Epithelial cell of prostate (primary cell): Measurements from ENCODE around the gene TBC1D22A.

Experiments used
- DNase-seq: peaks from one replicate; pipeline ENCODE4 v3.0.0-alpha.2; 2011; ENCODE audit warnings: low read depth, low spot score
- H3K27ac ChIP-seq: fragments of 450-650 bp; 2 replicates; pipeline ENCODE4 v1.5.1; 2017; ENCODE audit warnings: mild to moderate bottlenecking

Gene TBC1D22A

GRCh38 chr22:47032956-47033647 lies 270.7 kb downstream of the TBC1D22A start:
- no peak overlapping the region for H3K27ac ChIP-seq

GRCh38 chr22:47033648-47034000 lies 271.2 kb downstream of the TBC1D22A start:
- H3K27ac ChIP-seq, result no peak overlapping the region
- DNase-seq, result no peak

More at GRCh38 chr22:47032956-47033647, 270.7 kb downstream of the TBC1D22A start:
- no peak for DNase-seq

- no peak for DNase-seq
- H3K27ac ChIP-seq, result no peak overlapping the region
Observed at GRCh38 chr22:47034076-47034808, 271.8 kb downstream of the TBC1D22A start.

- no peak overlapping the region for H3K27ac ChIP-seq
- DNase-seq, result no peak
Observed at GRCh38 chr22:47034905-47035419, 272.5 kb downstream of the TBC1D22A start.

GRCh38 chr22:47035425-47035881 lies 273.0 kb downstream of the TBC1D22A start:
- DNase-seq, result no peak
- H3K27ac ChIP-seq, result no peak overlapping the region

- H3K27ac ChIP-seq, result no peak overlapping the region
- no peak for DNase-seq
Observed at GRCh38 chr22:47036352-47036751, 273.9 kb downstream of the TBC1D22A start.

- no peak for DNase-seq
- no peak overlapping the region for H3K27ac ChIP-seq
Observed at GRCh38 chr22:47036936-47037485, 274.6 kb downstream of the TBC1D22A start.

- no peak for DNase-seq
- H3K27ac ChIP-seq, result no peak overlapping the region
Observed at GRCh38 chr22:47038206-47038835, 275.9 kb downstream of the TBC1D22A start.

GRCh38 chr22:47039356-47039755 lies 276.9 kb downstream of the TBC1D22A start:
- no peak for DNase-seq
- H3K27ac ChIP-seq, result no peak overlapping the region

GRCh38 chr22:47040486-47041270 lies 278.2 kb downstream of the TBC1D22A start:
- H3K27ac ChIP-seq, result no peak overlapping the region
- no peak for DNase-seq

GRCh38 chr22:47041271-47042115 lies 279.0 kb downstream of the TBC1D22A start:
- no peak overlapping the region for H3K27ac ChIP-seq
- no peak for DNase-seq

GRCh38 chr22:47042116-47042825 lies 279.8 kb downstream of the TBC1D22A start:
- DNase-seq, result no peak
- no peak overlapping the region for H3K27ac ChIP-seq

GRCh38 chr22:47042861-47043496 lies 280.5 kb downstream of the TBC1D22A start:
- DNase-seq, result no peak
- H3K27ac ChIP-seq, result no peak overlapping the region

- DNase-seq, result no peak
- peak overlapping the region; percentile 12 for H3K27ac ChIP-seq
Observed at GRCh38 chr22:47043835-47044721, 281.6 kb downstream of the TBC1D22A start.

- H3K27ac ChIP-seq, result no peak overlapping the region
- no peak for DNase-seq
Observed at GRCh38 chr22:47044722-47045535, 282.5 kb downstream of the TBC1D22A start.

- no peak overlapping the region for H3K27ac ChIP-seq
- DNase-seq, result no peak
Observed at GRCh38 chr22:47045691-47046410, 283.4 kb downstream of the TBC1D22A start.
